GM18867 (cell line): Measurements from ENCODE around the gene GRIN2C.

ENCODE experiments used
- ATAC-seq: cut with Tn5 transposase; IDR thresholded peaks from one replicate; pipeline ENCODE4 v1.9.1; 2021; ENCODE audit warnings: mild to moderate bottlenecking, moderate library complexity; ENCODE audit not compliant: unreplicated experiment

Gene GRIN2C

GRCh38 chr17:74804683-74805082 is 55.0 kb downstream of the GRIN2C start:
- ATAC-seq: no peak

- no peak for ATAC-seq
These were observed 55.7 kb downstream of the GRIN2C start for GRCh38 chr17:74803971-74804370.

GRCh38 chr17:74803388-74803930 is 56.2 kb downstream of the GRIN2C start:
- ATAC-seq: no peak

GRCh38 chr17:74801896-74802295 is 57.8 kb downstream of the GRIN2C start:
- no peak for ATAC-seq

- ATAC-seq: no peak
These were observed 59.2 kb downstream of the GRIN2C start for GRCh38 chr17:74800531-74800930.

GRCh38 chr17:74799097-74799496 is 60.6 kb downstream of the GRIN2C start:
- ATAC-seq: no peak

GRCh38 chr17:74798239-74798707 is 61.4 kb downstream of the GRIN2C start:
- no peak for ATAC-seq

- no peak for ATAC-seq
These were observed 61.9 kb downstream of the GRIN2C start for GRCh38 chr17:74797824-74798223.

GRCh38 chr17:74796866-74797265 is 62.8 kb downstream of the GRIN2C start:
- ATAC-seq: no peak

- no peak for ATAC-seq
These were observed 63.5 kb downstream of the GRIN2C start for GRCh38 chr17:74796211-74796610.

- no peak for ATAC-seq
These were observed 64.2 kb downstream of the GRIN2C start for GRCh38 chr17:74795327-74796020.

- ATAC-seq: no peak
These were observed 67.0 kb downstream of the GRIN2C start for GRCh38 chr17:74792586-74793105.
